Lower leg skin (tissue), 4 donors: ENCODE results near the gene SLC41A2. TPM values are rescaled to one million over a fixed set of nuclear protein-coding genes. Genes with fewer than 3 reads are reported as not detected.

Experiments used
- DNase-seq, 2 donors: peaks; one replicate each; pipeline ENCODE4 v3.0.0-alpha.2; 2019; ENCODE audit warnings: low spot score in 2 of 2
- H3K4me3 ChIP-seq: fragments of 200-600 bp; sonication (generic); 2 replicates; pipeline ENCODE4 v1.5.1; 2017; ENCODE audit warnings: mild to moderate bottlenecking, low read depth; ENCODE audit not compliant: poor library complexity, severe bottlenecking
- CTCF ChIP-seq, 3 donors: fragments of 450-650 bp; IDR thresholded peaks; one replicate each; pipeline ENCODE4 v1.5.1; 2016; ENCODE audit warnings: antibody characterized with exemption in 3 of 3, mild to moderate bottlenecking in 3 of 3, moderate library complexity in 2 of 3
- POLR2A ChIP-seq, 2 donors: fragments of 450-650 bp; IDR thresholded peaks; one replicate each; pipeline ENCODE4 v1.6.1; 2016 to 2017; ENCODE audit warnings: antibody characterized with exemption in 2 of 2, mild to moderate bottlenecking in 1 of 2, moderate library complexity in 1 of 2
- WGBS, 2 donors: methylation state at CpG; one replicate each; pipeline ENCODE4 v1.1.5; 2018; 5-methylcytosine and 5-hydroxymethylcytosine counted together
- intact Hi-C: fragments of 100-400 bp; cut with DNase I; formaldehyde crosslinking; loops from one replicate; pipeline ENCODE4 v1.15.0; 2023; ENCODE audit warnings: low total_unique reads
- total RNA-seq, 4 donors: library from RNA; depleted of rRNA; stranded (reverse); fragments of >200 nt; gene quantifications; one replicate each; pipeline ENCODE4 v1.1.0, GENCODE V29; 2016

Gene SLC41A2
- total RNA-seq, 4 donors from 2014 or later, result 1.8 to 6.7 (median 4.5) TPM

- 67 to 73% methylated on average over 4 of the region's 4 CpGs for WGBS, 2 donors
- intact Hi-C loops, result no loop called here
- no peak for TF ChIP-seq POLR2A (IDR thresholded peaks at IDR 0.05)
- no peak for TF ChIP-seq CTCF (IDR thresholded peaks at IDR 0.05)
- no peak for DNase-seq
- no peak overlapping the region for H3K4me3 ChIP-seq
These were observed 27.4 kb downstream of the SLC41A2 start for GRCh38 chr12:104930388-104931326.

- TF ChIP-seq CTCF (IDR thresholded peaks at IDR 0.05) (no peak), POLR2A (IDR thresholded peaks at IDR 0.05) (no peak)
- DNase-seq, result no peak
- H3K4me3 ChIP-seq, result no peak overlapping the region
- WGBS, 2 donors, result 60 to 65% methylated on average over 2 of the region's 2 CpGs
- intact Hi-C loops, result no loop called here
These were observed 28.1 kb downstream of the SLC41A2 start for GRCh38 chr12:104929977-104930376.

DNA sequence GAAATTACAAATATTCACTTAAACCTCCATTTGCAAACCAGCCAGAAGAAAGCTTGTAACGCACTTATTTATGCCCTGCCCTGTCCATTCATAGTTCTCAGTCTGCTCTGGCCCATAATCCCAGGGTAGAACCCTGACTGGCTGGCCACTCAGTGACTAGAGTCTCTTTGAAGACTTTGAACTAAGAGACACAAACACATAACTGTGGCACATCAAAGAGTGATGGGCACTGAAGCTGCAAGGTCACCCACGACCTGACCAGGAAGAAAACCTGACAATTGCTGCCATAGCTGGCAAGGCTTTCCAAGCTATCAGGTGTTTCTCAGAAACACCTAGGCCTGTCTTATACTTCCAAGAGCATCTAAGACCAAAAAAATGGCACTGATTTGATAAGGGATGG, 28.7 kb downstream of the SLC41A2 start:
- intact Hi-C loops, result no loop called here
- WGBS, 2 donors, result 86% methylated on average over 2 of the region's 2 CpGs
- TF ChIP-seq CTCF (IDR thresholded peaks at IDR 0.05) (no peak), POLR2A (IDR thresholded peaks at IDR 0.05) (no peak)

DNA sequence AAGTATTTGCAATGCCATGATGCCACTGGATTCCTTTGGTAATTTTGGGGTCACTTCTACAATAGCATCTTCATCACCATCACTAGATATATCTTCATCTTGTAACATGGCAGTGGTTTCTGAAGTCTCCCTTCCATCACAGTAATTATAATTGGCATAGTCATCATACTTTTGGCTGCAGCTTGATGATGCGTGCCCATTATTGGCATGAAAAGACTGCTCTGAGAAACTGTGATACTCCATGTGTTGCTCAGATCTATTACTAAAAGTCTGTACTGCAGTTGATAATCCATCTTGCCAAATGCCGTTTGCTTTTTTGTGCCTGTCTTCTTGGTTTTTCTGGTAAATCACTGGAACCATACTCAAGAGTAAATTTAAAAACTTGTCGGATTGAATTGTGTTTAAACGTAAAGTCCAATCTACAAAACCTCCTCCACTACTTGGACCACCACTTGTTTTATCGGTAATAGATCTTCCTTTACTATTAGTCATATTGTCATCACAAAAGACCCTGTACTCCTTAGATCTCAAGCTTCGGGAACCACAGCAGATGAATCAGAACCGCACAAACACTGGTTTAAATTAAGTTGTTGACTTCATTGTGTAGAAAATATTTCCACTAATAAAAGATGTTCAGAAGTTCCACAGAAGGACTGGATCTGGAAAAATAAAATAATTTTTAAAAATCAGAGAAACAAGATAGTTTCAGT, 29.9 kb downstream of the SLC41A2 start:
- no peak for TF ChIP-seq CTCF (IDR thresholded peaks at IDR 0.05)
- no peak for TF ChIP-seq POLR2A (IDR thresholded peaks at IDR 0.05)

More for the DNA sequence above, 28.7 kb downstream of the SLC41A2 start:
- DNase-seq, result no peak
- H3K4me3 ChIP-seq, result no peak overlapping the region

GRCh38 chr12:104925501-104925900, 32.6 kb downstream of the SLC41A2 start:
- 96% methylated on average over 7 of the region's 7 CpGs for whole genome bisulfite sequencing, 2 donors

More for the DNA sequence above, 29.9 kb downstream of the SLC41A2 start:
- WGBS, 2 donors, result 61 to 64% methylated on average over 7 of the region's 7 CpGs
- no peak for DNase-seq
- intact Hi-C loops, result no loop called here
- no peak overlapping the region for H3K4me3 ChIP-seq

More at GRCh38 chr12:104925501-104925900, 32.6 kb downstream of the SLC41A2 start:
- no peak for DNase-seq
- TF ChIP-seq POLR2A (IDR thresholded peaks at IDR 0.05), result no peak
- TF ChIP-seq CTCF (IDR thresholded peaks at IDR 0.05), result no peak
- intact Hi-C loops, result no loop called here
- H3K4me3 ChIP-seq, result no peak overlapping the region
